SK-N-SH treated with all-trans-retinoic acid at 6 μM for 48 hours (cell line): ENCODE data around the gene SHOX.

Experiments
- ATAC-seq: fragments of 200-7000 bp; cut with Tn5 transposase; 3 replicates; pipeline ENCODE4 v1.9.1; 2020; ENCODE audit warnings: mild to moderate bottlenecking, moderate library complexity
- BACH2 ChIP-seq: fragments of 250-450 bp; sonication (Bioruptor Pico); IDR thresholded peaks from 2 replicates; pipeline ENCODE4 v1.9.0; 2021; ENCODE audit warnings: mild to moderate bottlenecking, borderline replicate concordance
- ESRRG ChIP-seq: fragments of 250-450 bp; sonication (Bioruptor Pico); IDR thresholded peaks from 2 replicates; pipeline ENCODE4 v1.6.1; 2021; ENCODE audit warnings: mild to moderate bottlenecking
- GLIS3 ChIP-seq: fragments of 250-450 bp; sonication (Bioruptor Pico); IDR thresholded peaks from 2 replicates; pipeline ENCODE4 v1.5.0; 2020; ENCODE audit warnings: mild to moderate bottlenecking, moderate library complexity
- ISL1 ChIP-seq: fragments of 250-450 bp; sonication (Bioruptor Pico); IDR thresholded peaks from 2 replicates; pipeline ENCODE4 v2.1.2; 2022; ENCODE audit warnings: mild to moderate bottlenecking, moderate library complexity
- OSR1 ChIP-seq: fragments of 250-450 bp; sonication (Bioruptor Pico); IDR thresholded peaks from 2 replicates; pipeline ENCODE4 v1.8.0; 2022; ENCODE audit warnings: moderate library complexity, mild to moderate bottlenecking, inconsistent platforms
- PPARA ChIP-seq: fragments of 250-450 bp; sonication (Bioruptor Pico); IDR thresholded peaks from 2 replicates; pipeline ENCODE4 v1.5.0; 2020; ENCODE audit warnings: mild to moderate bottlenecking, borderline replicate concordance
- RARB ChIP-seq: fragments of 250-450 bp; sonication (Bioruptor Pico); IDR thresholded peaks from 2 replicates; pipeline ENCODE4 v1.8.0; 2021; ENCODE audit warnings: mild to moderate bottlenecking, moderate library complexity
- SNAI2 ChIP-seq: fragments of 250-450 bp; sonication (Bioruptor Pico); IDR thresholded peaks from 2 replicates; pipeline ENCODE4 v1.5.0; 2020; ENCODE audit warnings: mild to moderate bottlenecking, moderate library complexity
- TCF4 ChIP-seq: fragments of 250-450 bp; sonication (Bioruptor Pico); IDR thresholded peaks from 2 replicates; pipeline ENCODE4 v1.8.0; 2021; ENCODE audit warnings: mild to moderate bottlenecking, moderate library complexity, borderline replicate concordance
- TOX ChIP-seq: fragments of 250-450 bp; sonication (Bioruptor Pico); IDR thresholded peaks from 2 replicates; pipeline ENCODE4 v1.8.0; 2021; ENCODE audit warnings: mild to moderate bottlenecking, moderate library complexity, borderline replicate concordance
- ZC3H10 ChIP-seq: fragments of 250-450 bp; sonication (Bioruptor Pico); IDR thresholded peaks from 2 replicates; pipeline ENCODE4 v1.5.1; 2021; ENCODE audit warnings: mild to moderate bottlenecking, moderate library complexity
- ZFP3 ChIP-seq: fragments of 250-450 bp; sonication (Bioruptor Pico); IDR thresholded peaks from 2 replicates; pipeline ENCODE4 v1.5.0; 2020; ENCODE audit warnings: mild to moderate bottlenecking, moderate library complexity
- ZFP30 ChIP-seq: fragments of 450-650 bp; formaldehyde crosslinking; IDR thresholded peaks from 2 replicates; pipeline ENCODE4 v1.5.0; 2022; ENCODE audit warnings: mild to moderate bottlenecking, moderate library complexity
- ZNF565 ChIP-seq: fragments of 450-650 bp; formaldehyde crosslinking; conservative IDR thresholded peaks from 2 replicates; pipeline ENCODE4 v1.5.0; 2020; ENCODE audit warnings: low read depth, mild to moderate bottlenecking, moderate library complexity
- ZNF70 ChIP-seq: fragments of 450-650 bp; formaldehyde crosslinking; IDR thresholded peaks from 2 replicates; pipeline ENCODE4 v1.5.0; 2020; ENCODE audit warnings: mild to moderate bottlenecking, moderate library complexity
- ZNF8 ChIP-seq: fragments of 450-650 bp; formaldehyde crosslinking; IDR thresholded peaks from 2 replicates; pipeline ENCODE4 v1.5.0; 2020; ENCODE audit warnings: mild to moderate bottlenecking, moderate library complexity
- TF ChIP-seq, protein P1 (sequence below): fragments of 250-450 bp; sonication (Bioruptor Pico); IDR thresholded peaks from 2 replicates; pipeline ENCODE4 v1.5.0; 2020; ENCODE audit warnings: mild to moderate bottlenecking, moderate library complexity
- TF ChIP-seq, protein P2 (sequence below): fragments of 250-450 bp; sonication (Bioruptor Pico); IDR thresholded peaks from 2 replicates; pipeline ENCODE4 v1.5.1; 2020; ENCODE audit warnings: low read depth, mild to moderate bottlenecking, moderate library complexity
- TF ChIP-seq, protein P3 (sequence below): fragments of 250-450 bp; sonication (Bioruptor Pico); IDR thresholded peaks from 2 replicates; pipeline ENCODE4 v1.5.1; 2021; ENCODE audit warnings: mild to moderate bottlenecking, moderate library complexity
- TF ChIP-seq, protein P4 (sequence below): fragments of 250-450 bp; sonication (Bioruptor Pico); IDR thresholded peaks from 2 replicates; pipeline ENCODE4 v1.8.0; 2020; ENCODE audit warnings: mild to moderate bottlenecking, moderate library complexity, borderline replicate concordance

Gene SHOX

DNA sequence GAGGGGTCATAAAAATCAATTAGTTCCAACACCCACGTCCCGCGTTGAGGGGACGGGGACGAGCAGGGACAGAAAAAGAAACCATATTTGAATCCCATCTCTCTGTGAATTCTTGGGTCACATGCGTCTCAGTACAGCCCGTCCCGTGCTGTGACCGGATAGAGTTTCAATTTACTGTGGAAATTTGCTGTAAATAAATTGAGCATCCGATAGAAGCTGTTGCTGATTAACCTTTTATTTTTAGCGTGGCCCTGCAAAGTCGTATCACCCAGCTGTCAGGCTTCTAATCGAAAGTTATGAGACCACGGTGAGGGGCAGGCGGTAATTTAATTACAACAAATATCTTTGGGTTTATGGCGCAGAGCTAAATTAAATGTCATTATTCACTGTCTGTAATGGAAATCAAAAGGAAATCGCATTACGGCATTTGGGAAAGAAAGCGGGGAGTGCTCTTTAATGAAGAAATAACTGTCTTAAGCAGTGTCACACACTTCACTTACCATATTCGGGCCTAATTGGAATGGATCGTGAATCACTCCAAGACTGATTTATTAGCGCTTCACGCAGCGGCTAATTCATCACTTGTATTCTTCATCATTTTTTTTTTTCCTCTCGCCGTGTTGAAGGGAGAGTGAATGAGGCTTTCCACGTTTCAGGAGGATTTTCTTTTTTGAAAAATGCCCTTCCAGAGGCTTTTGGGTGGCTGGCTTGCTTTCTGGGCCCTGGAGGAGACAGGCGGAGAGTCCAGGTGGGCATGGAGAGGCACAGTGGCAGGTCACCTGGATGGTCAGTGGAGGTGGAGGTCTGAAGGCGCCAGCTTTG lies 7.3 kb downstream of the SHOX start:
- TF ChIP-seq ZNF8 (no peak), ZFP3 (CRISPR knock-in tag) (no peak), GLIS3 (no peak), BACH2 (CRISPR knock-in tag) (no peak), RARB (no peak), TCF4 (no peak), ZC3H10 (CRISPR knock-in tag) (no peak), PPARA (CRISPR knock-in tag) (no peak), TOX (CRISPR knock-in tag) (no peak), OSR1 (no peak), ESRRG (CRISPR knock-in tag) (no peak), ZNF70 (CRISPR knock-in tag) (no peak), ISL1 (CRISPR knock-in tag) (no peak)
- TF ChIP-seq, protein P1, sequence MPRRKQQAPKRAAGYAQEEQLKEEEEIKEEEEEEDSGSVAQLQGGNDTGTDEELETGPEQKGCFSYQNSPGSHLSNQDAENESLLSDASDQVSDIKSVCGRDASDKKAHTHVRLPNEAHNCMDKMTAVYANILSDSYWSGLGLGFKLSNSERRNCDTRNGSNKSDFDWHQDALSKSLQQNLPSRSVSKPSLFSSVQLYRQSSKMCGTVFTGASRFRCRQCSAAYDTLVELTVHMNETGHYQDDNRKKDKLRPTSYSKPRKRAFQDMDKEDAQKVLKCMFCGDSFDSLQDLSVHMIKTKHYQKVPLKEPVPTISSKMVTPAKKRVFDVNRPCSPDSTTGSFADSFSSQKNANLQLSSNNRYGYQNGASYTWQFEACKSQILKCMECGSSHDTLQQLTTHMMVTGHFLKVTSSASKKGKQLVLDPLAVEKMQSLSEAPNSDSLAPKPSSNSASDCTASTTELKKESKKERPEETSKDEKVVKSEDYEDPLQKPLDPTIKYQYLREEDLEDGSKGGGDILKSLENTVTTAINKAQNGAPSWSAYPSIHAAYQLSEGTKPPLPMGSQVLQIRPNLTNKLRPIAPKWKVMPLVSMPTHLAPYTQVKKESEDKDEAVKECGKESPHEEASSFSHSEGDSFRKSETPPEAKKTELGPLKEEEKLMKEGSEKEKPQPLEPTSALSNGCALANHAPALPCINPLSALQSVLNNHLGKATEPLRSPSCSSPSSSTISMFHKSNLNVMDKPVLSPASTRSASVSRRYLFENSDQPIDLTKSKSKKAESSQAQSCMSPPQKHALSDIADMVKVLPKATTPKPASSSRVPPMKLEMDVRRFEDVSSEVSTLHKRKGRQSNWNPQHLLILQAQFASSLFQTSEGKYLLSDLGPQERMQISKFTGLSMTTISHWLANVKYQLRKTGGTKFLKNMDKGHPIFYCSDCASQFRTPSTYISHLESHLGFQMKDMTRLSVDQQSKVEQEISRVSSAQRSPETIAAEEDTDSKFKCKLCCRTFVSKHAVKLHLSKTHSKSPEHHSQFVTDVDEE (CRISPR knock-in tag): no peak
- TF ChIP-seq, protein P2, sequence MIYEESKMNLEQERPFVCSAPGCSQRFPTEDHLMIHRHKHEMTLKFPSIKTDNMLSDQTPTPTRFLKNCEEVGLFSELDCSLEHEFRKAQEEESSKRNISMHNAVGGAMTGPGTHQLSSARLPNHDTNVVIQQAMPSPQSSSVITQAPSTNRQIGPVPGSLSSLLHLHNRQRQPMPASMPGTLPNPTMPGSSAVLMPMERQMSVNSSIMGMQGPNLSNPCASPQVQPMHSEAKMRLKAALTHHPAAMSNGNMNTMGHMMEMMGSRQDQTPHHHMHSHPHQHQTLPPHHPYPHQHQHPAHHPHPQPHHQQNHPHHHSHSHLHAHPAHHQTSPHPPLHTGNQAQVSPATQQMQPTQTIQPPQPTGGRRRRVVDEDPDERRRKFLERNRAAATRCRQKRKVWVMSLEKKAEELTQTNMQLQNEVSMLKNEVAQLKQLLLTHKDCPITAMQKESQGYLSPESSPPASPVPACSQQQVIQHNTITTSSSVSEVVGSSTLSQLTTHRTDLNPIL: no peak
- TF ChIP-seq, protein P3, sequence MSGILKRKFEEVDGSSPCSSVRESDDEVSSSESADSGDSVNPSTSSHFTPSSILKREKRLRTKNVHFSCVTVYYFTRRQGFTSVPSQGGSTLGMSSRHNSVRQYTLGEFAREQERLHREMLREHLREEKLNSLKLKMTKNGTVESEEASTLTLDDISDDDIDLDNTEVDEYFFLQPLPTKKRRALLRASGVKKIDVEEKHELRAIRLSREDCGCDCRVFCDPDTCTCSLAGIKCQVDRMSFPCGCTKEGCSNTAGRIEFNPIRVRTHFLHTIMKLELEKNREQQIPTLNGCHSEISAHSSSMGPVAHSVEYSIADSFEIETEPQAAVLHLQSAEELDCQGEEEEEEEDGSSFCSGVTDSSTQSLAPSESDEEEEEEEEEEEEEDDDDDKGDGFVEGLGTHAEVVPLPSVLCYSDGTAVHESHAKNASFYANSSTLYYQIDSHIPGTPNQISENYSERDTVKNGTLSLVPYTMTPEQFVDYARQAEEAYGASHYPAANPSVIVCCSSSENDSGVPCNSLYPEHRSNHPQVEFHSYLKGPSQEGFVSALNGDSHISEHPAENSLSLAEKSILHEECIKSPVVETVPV (CRISPR knock-in tag): no peak
- TF ChIP-seq, protein P4, sequence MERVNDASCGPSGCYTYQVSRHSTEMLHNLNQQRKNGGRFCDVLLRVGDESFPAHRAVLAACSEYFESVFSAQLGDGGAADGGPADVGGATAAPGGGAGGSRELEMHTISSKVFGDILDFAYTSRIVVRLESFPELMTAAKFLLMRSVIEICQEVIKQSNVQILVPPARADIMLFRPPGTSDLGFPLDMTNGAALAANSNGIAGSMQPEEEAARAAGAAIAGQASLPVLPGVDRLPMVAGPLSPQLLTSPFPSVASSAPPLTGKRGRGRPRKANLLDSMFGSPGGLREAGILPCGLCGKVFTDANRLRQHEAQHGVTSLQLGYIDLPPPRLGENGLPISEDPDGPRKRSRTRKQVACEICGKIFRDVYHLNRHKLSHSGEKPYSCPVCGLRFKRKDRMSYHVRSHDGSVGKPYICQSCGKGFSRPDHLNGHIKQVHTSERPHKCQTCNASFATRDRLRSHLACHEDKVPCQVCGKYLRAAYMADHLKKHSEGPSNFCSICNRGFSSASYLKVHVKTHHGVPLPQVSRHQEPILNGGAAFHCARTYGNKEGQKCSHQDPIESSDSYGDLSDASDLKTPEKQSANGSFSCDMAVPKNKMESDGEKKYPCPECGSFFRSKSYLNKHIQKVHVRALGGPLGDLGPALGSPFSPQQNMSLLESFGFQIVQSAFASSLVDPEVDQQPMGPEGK (CRISPR knock-in tag): no peak
- ATAC-seq: no peak

DNA sequence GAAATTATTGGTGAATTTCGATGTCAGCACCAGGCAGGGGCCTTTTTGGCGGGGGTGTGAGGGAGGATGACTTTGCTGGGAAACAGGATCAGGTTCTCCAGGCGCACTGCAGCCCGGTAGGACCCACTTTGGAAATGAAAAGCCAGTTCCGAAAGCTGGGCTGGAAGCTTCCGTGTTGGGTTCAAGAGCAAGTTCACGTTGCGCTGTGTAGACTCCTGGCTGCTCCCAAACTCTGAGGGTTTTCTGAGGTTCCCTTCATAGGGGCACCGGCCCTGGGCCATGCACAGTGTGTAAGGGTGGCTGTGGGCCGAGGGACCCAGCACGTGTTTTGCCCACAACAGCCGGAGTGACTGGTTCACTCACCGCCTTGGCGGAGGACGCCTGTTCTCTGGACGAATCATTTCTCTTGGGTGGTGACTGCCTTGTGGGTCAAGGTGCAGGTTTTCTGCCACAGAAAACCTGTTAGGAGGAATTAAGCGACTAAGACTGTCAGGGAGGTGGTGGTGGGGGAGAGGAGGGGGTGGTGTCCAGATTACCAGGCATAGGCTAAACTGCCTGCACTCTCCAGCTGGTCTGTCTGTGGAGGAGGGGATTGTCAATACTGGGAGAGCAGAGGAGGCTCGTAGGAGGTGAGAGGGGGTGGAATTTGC lies 8.0 kb downstream of the SHOX start:
- ATAC-seq: no peak

DNA sequence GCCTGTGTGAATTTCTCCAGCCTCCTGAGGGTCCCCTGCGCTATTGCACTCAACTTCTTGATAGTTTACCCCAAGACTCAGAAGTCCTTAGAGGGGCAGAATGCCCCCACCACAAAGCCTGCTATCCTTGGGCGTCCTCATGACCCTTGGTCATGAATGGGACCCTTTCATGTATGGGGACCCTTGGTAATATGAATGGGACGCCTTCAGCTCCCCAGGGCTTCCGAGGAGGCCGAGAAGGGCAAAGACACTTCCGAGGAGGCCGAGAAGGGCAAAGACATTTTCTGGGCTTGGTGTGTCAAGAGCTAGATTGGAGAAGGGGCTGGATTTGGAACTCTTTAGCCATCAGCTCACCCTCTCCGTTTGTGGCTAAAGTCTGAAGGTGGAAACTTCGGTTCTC lies 8.6 kb downstream of the SHOX start:
- no peak for TF ChIP-seq SNAI2 (CRISPR knock-in tag)
- TF ChIP-seq GLIS3: no peak
- no peak for TF ChIP-seq ZFP3 (CRISPR knock-in tag)
- TF ChIP-seq ZNF565 (CRISPR knock-in tag): no peak
- TF ChIP-seq, protein P2: no peak
- no peak for TF ChIP-seq TOX (CRISPR knock-in tag)
- TF ChIP-seq ZNF70 (CRISPR knock-in tag): no peak
- no peak for ATAC-seq

More for the DNA sequence above, 8.0 kb downstream of the SHOX start:
- TF ChIP-seq TOX (CRISPR knock-in tag) (no peak), ZNF8 (no peak), ZFP30 (CRISPR knock-in tag) (no peak), ZNF565 (CRISPR knock-in tag) (no peak)
